Common myeloid progenitor, CD34-positive (primary cell): ENCODE results near the gene DRG2.

Source experiments
- CTCF ChIA-PET: fragments of 350-600 bp; sonication (Branson Sonifier 250); formaldehyde crosslinking; loops from one replicate; lab custom pipeline; 2021; ENCODE audit warnings: antibody characterized with exemption; lab: Charles Lee
- POLR2A ChIA-PET: fragments of 350-600 bp; sonication (Branson Sonifier 250); formaldehyde crosslinking; loops from one replicate; lab custom pipeline; 2021; ENCODE audit warnings: antibody characterized with exemption; lab: Charles Lee
- DNase-seq, 3 donors: peaks; one replicate each; pipeline versions ENCODE4 v3.0.0 to v3.0.0-alpha.2; 2013
- H3K27ac ChIP-seq, 2 experiments: 1 replicate in 1 of 2; 2 replicates in 1 of 2; pipeline ENCODE4 v1.7.0; 2013; ENCODE audit warnings: inconsistent platforms in 2 of 2, low read length in 2 of 2, mild to moderate bottlenecking in 2 of 2, low read depth in 1 of 2, moderate library complexity in 1 of 2; ENCODE audit not compliant: severe bottlenecking in 2 of 2, insufficient read depth in 1 of 2, poor library complexity in 1 of 2
- H3K27me3 ChIP-seq, 5 experiments: replicated peaks in 2 of 5; 1 replicate in 3 of 5; 2 replicates in 2 of 5; pipeline versions ENCODE4 v1.6.1 to v1.7.0; 2013; ENCODE audit warnings: low read length in 4 of 5, mild to moderate bottlenecking in 2 of 5, moderate library complexity in 2 of 5, inconsistent platforms in 1 of 5; ENCODE audit not compliant: insufficient read depth in 5 of 5, control insufficient read depth in 4 of 5
- H3K36me3 ChIP-seq, 4 experiments: 1 replicate in 2 of 4; 2 replicates in 2 of 4; pipeline versions ENCODE4 v1.6.1 to v1.7.0; 2013; ENCODE audit warnings: low read length in 3 of 4, control low read depth in 1 of 4, mild to moderate bottlenecking in 1 of 4; ENCODE audit not compliant: control insufficient read depth in 4 of 4, insufficient read depth in 4 of 4
- H3K4me1 ChIP-seq, 4 experiments: 1 replicate in 3 of 4; 2 replicates in 1 of 4; pipeline versions ENCODE4 v1.6.1 to v1.7.1; 2013; ENCODE audit warnings: low read length in 3 of 4, mild to moderate bottlenecking in 3 of 4, control low read depth in 1 of 4, inconsistent platforms in 1 of 4, moderate library complexity in 1 of 4; ENCODE audit not compliant: control insufficient read depth in 4 of 4, insufficient read depth in 4 of 4; ENCODE audit errors: control extremely low read depth in 1 of 4
- H3K4me3 ChIP-seq, 7 experiments: 1 replicate in 4 of 7; 2 replicates in 3 of 7; pipeline versions ENCODE4 v1.5.1 to v1.7.0; 2013; ENCODE audit warnings: mild to moderate bottlenecking in 7 of 7, low read length in 6 of 7, moderate library complexity in 6 of 7, inconsistent platforms in 2 of 7, low read depth in 2 of 7, control low read depth in 1 of 7; ENCODE audit not compliant: insufficient read depth in 4 of 7, control insufficient read depth in 1 of 7; ENCODE audit errors: extremely low read depth in 1 of 7
- H3K9me3 ChIP-seq, 5 experiments: 1 replicate in 4 of 5; 2 replicates in 1 of 5; pipeline versions ENCODE4 v1.6.1 to v1.7.1; 2013; ENCODE audit warnings: low read length in 4 of 5, mild to moderate bottlenecking in 2 of 5, inconsistent platforms in 1 of 5, low read depth in 1 of 5, moderate library complexity in 1 of 5; ENCODE audit not compliant: control insufficient read depth in 4 of 5, insufficient read depth in 2 of 5; ENCODE audit errors: control extremely low read depth in 1 of 5
- WGBS: methylation state at CpG from one replicate; pipeline ENCODE4 v1.1.5; 2013; ENCODE audit not compliant: insufficient coverage; 5-methylcytosine and 5-hydroxymethylcytosine counted together

DRG2 gene

DNA sequence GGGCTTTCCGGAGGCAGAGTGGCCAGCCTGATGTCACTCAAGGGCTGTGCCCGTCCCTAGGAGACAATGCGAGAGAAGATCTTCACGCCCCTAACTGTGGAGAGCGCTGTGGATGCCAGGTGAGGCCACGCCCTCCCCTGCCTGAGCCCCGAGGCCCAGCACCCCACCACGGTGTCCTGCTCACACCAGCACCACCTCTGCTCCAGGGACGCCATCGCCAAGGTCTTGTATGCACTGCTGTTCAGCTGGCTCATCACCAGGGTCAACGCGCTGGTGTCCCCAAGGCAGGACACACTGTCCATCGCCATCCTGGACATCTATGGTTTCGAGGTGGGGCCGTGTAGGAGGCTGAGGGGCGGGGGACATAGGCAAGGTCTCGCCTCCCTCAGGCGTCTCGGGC is 48.6 kb downstream of the DRG2 start:
- H3K36me3 ChIP-seq: no peaks in the 10 kb centered on the region
- POLR2A ChIA-PET: no interaction called here
- H3K4me1 ChIP-seq: no peaks in the 10 kb centered on the region
- H3K27ac ChIP-seq: no peak overlapping the region
- no peak for DNase-seq
- no peaks in the 10 kb centered on the region for H3K27me3 ChIP-seq
- CTCF ChIA-PET: interaction anchor here (1.5 kb wide), 1 partner anchor 12 kb away, joined by 5 read pairs; no protein-coding TSS in a partner anchor
- WGBS: 90% methylated on average over 13 of the region's 19 CpGs
- no peaks in the 10 kb centered on the region for H3K9me3 ChIP-seq
- H3K4me3 ChIP-seq: no peak overlapping the region

DNA sequence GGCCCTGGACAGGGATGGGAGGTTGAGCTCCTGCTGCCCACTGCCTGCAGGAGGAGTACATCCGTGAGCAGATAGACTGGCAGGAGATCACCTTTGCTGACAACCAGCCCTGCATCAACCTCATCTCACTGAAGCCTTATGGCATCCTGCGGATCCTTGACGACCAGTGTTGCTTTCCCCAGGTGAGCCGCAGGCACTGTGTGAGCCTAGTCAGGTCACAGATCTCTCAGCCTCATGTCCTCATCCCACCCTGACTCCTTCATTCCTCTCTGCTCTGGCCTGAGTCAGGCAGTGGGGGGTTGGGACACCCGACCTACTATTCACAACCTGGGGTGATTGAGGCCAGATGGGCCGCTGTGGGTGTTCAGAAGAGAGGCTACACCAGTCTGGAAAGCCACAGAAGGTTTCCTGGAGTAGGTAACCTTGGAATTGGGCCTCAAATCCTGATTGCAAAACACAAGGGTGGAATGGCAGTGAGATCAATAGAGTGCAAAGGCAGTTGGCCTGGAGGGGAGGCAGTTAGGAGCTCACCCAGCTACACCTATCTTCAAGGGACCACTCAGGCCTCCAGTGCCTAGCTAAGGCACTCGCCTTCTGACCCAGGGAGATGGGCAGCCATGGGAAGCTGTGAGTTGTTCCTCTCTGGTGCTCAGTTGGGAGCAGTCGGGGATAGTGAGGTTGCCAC is 50.5 kb downstream of the DRG2 start:
- WGBS: 93% methylated on average over 6 of the region's 8 CpGs
- DNase-seq: no peak
- no peaks in the 10 kb centered on the region for H3K4me1 ChIP-seq
- H3K4me3 ChIP-seq: no peak overlapping the region
- no peaks in the 10 kb centered on the region for H3K27me3 ChIP-seq
- ChIA-PET POLR2A (interaction anchor here (0.6 to 1.0 kb wide), 2 partner anchors 10 to 36 kb away, joined by 3 read pairs; no protein-coding TSS in a partner anchor), CTCF (interaction anchor here (0.9 to 1.2 kb wide), 3 partner anchors 9 to 69 kb away, joined by 3 read pairs; no protein-coding TSS in a partner anchor)
- no peak overlapping the region for H3K27ac ChIP-seq
- H3K9me3 ChIP-seq: no peaks in the 10 kb centered on the region
- H3K36me3 ChIP-seq: no peaks in the 10 kb centered on the region

DNA sequence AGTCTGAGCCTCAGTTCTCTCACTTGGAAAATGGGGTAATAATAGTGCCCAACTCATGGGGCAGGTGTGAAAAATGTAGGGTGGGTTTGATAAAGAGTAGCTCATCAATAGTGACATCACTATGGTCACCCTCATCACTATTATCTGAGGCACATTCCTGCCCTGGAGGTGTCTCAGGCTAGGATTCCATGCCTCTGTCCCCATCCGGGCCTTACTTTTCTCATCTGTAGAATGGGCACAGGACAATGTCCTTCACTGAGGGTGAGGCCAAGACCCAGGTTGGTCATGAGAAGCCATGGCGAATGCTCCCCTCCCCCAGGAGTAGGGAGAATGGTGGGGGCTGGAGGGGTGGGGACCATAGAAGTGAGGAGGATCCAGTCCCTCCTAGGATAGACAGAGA is 51.3 kb downstream of the DRG2 start:
- WGBS: 94% methylated on average over 2 of the region's 2 CpGs
- Histone ChIP-seq H3K9me3 (no peaks in the 10 kb centered on the region), H3K4me1 (no peaks in the 10 kb centered on the region), H3K4me3 (no peak overlapping the region), H3K36me3 (no peaks in the 10 kb centered on the region), H3K27ac (no peak overlapping the region), H3K27me3 (no peaks in the 10 kb centered on the region)
- no peak for DNase-seq
- POLR2A ChIA-PET: interaction anchor here (1.0 kb wide), 1 partner anchor 10 kb away, joined by 3 read pairs; no protein-coding TSS in a partner anchor
- CTCF ChIA-PET: interaction anchor here (1.2 to 1.3 kb wide), 3 partner anchors 8 to 94 kb away, joined by 3 read pairs; no protein-coding TSS in a partner anchor

DNA sequence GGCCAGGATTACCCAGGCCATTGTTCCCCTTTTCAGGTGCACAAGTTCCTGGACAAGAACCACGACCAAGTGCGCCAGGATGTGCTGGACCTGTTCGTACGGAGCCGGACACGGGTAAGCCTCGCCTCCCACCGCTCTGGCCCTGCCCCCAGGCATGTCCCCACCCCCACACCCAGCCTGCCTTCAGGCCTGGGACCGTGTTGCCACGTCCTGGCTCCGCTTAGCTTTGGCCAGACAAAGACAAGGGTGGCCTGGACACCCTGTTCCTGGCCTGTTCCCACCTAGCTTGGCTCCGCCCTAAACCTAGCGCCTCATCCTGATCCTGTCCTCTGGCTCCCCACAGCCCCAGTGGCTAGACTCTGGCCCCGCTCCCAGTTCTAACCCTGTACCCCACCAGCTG is 51.8 kb downstream of the DRG2 start:
- ChIA-PET CTCF (interaction anchor here (1.1 to 2.7 kb wide), 5 partner anchors 8 to 94 kb away, joined by 3 to 18 read pairs (median 3); no protein-coding TSS in a partner anchor), POLR2A (no interaction called here)
- no peak overlapping the region for H3K4me3 ChIP-seq
- H3K4me1 ChIP-seq: no peaks in the 10 kb centered on the region
- WGBS: 91% methylated on average over 6 of the region's 14 CpGs
- no peaks in the 10 kb centered on the region for H3K9me3 ChIP-seq
- H3K27ac ChIP-seq: no peak overlapping the region
- H3K27me3 ChIP-seq: no peaks in the 10 kb centered on the region
- no peak for DNase-seq
- H3K36me3 ChIP-seq: no peaks in the 10 kb centered on the region

DNA sequence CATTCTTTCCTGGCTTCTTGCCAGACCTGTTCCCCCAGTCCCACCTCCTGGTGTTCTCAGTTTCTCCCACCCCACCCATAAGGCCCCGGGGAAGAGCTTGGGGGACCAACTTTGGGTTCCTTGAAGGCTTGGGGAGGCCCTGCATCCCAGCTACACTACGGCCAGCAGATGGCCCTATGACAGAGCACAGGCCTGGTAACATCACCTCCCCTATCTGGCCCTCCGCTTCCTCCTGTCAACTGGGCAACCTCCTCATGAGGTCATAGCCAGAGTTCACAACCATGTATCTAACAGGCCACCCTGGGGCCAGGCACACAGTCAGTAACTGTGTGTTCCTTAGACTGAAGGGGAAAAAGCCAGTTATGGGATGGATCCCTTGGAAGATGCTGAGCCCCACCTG is 52.2 kb downstream of the DRG2 start:
- CTCF ChIA-PET: interaction anchor here (1.1 to 2.7 kb wide), 4 partner anchors 38 to 93 kb away, joined by 3 to 18 read pairs (median 4); no protein-coding TSS in a partner anchor
- H3K9me3 ChIP-seq: no peaks in the 10 kb centered on the region
- H3K27me3 ChIP-seq: no peaks in the 10 kb centered on the region
- no peaks in the 10 kb centered on the region for H3K36me3 ChIP-seq
- 84% methylated on average over 3 of the region's 3 CpGs for WGBS
- H3K4me1 ChIP-seq: no peaks in the 10 kb centered on the region
- no peak overlapping the region for H3K4me3 ChIP-seq
- DNase-seq: no peak
- H3K27ac ChIP-seq: no peak overlapping the region
- POLR2A ChIA-PET: no interaction called here

DNA sequence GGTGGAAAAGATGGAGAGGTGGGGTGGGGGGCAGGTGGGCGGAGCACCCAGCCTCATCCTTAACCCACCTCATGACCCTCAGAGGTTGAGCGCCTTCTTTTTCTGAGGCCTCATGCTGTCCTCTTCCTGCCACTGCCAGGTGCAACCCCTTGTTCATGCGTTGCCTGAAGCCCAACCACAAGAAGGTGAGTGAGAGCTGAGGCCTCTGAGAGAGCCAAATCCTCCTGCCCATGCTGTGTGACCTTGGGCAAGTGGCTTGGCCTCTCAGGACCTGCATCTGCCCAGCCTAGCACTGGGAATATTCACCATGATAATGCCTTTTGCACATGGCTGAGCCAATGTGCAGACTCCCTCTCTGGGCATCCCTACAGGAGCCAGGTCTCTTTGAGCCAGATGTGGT is 52.9 kb downstream of the DRG2 start:
- Histone ChIP-seq H3K27me3 (no peaks in the 10 kb centered on the region), H3K4me3 (no peak overlapping the region), H3K4me1 (no peaks in the 10 kb centered on the region), H3K27ac (no peak overlapping the region), H3K9me3 (no peaks in the 10 kb centered on the region), H3K36me3 (no peaks in the 10 kb centered on the region)
- ChIA-PET CTCF (interaction anchor here (0.6 to 2.8 kb wide), 5 partner anchors 12 to 78 kb away, joined by 3 to 28 read pairs (median 4); no protein-coding TSS in a partner anchor), POLR2A (no interaction called here)
- 100% methylated on average over 2 of the region's 3 CpGs for WGBS
- no peak for DNase-seq

DNA sequence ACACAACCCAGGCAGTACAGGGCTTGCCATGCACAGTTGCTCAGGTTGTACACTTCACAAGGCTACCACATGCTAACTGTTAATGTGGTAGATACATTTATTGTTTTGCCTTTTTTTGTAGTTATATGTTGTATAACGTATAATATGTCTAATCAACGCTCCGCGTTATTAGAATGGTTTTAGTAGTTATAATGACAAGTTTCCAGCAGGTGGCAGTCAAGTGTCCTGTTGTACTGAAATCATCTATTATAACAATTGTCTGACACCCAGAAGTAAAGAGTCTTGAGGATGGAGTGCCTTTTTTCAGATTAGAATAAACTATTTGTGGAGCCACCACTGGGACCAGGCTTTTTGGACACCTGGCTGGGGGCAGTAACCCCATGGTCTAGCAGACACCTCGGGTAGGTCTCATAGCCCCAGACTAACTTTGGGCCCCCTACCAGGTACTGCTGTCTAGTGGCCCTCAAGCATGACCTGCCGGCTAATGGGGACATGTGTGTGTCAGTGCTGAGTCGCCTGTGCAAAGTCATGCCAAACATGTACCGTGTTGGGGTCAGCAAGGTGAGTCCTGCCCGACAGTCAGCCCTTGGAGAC is 53.6 kb downstream of the DRG2 start:
- no peaks in the 10 kb centered on the region for H3K36me3 ChIP-seq
- peak; percentile 65 to 82 (median 71) for DNase-seq
- ChIA-PET POLR2A (no interaction called here), CTCF (interaction anchor here (0.6 to 3.0 kb wide), 12 partner anchors 12 to 78 kb away, joined by 3 to 28 read pairs (median 4); no protein-coding TSS in a partner anchor)
- no peak overlapping the region for H3K4me3 ChIP-seq
- no peaks in the 10 kb centered on the region for H3K9me3 ChIP-seq
- H3K27ac ChIP-seq: no peak overlapping the region
- H3K4me1 ChIP-seq: no peaks in the 10 kb centered on the region
- H3K27me3 ChIP-seq: no peaks in the 10 kb centered on the region
- WGBS: 64% methylated on average over 3 of the region's 9 CpGs
